ENCODE results near the gene FBXL2.
"Not testable (repeated sequence)": the region's sequence is repeated elsewhere in the genome, so short reads cannot be mapped to it uniquely, and the experiment has no call there.

Gene FBXL2

DNA sequence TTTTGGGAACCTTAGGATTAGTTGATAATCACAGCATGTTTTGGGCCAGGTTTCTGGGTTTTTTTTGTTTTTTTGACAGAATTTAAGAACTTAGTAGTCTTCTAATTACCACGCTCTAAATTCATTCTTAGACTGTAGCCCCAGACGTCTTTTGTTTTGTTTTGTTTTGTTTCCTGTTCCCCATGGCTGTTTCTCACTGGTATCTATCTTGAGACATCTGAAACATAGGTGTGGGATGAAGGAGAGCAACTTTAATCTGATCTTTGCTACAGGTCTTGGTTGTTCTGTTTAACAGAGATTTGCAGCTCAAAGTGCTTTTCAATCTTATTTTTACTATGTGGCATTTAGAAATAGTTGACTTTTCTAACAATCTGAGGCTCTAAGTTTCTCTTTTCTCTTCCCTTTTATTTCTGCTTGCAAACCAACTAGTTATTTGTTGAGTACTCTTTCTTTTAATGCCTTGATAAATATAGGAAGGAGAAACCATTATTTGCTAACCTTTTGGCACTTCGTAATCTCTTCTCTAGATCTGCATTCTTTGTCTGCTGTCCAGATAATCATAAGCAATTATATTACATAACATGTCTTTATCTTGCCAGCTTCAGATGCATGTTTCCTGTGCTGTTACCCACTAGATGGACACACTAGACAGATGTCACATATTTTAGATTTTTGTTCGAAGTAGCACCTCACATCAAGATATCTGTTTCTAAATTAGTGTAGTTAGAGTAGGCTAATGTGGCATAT lies 40.9 kb downstream of the FBXL2 start:
- no peak for DNase-seq

DNA sequence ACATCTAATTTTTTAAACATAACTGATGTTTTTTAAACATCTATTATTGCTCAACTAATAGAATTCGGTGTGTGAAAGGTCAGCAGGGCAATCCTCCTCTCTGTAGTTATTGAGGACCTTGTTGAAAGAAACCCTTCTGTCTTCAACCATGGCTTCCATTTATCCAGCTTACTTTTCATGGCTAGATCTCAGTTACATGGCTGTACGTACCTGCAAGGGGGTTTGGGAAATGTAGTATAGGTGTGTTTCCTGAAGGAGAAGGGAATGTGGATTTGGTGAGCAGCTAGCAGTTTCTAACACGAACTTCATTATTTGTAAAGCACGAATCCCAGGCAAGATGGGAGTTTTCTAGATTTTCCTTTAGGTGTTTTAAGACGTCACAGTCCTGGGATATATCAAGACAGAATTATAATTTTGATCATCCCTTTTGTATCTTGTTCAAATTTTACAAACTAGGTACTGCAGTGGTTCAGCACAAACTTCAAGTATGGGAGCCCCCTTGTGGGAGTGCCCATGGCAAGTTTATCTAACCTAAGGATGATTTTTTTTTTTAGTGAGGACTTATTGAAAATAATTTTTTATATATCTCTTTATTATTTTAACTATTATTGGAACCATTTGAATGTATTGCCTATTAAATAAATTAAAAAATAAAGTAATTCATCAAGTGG lies 41.6 kb downstream of the FBXL2 start:
- DNase-seq = no peak

DNA sequence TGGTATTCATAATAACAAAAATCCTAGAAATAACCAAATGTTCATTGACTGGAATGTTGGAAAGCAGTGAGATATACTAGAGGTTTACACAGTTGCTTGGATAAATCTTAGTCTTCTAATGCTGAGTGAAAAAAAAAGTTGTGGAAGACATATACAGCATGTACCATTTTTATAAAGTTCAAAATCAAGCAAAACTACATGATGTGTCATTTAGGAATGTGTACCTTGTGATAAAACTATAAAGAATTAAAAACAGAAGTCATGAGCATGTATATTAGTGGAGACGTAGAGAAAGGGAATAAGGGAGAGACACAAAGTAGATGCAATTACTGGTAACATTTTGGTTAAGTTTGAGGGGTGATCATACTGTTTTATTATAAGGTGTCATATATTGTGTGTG lies 45.2 kb downstream of the FBXL2 start:
- no peak for DNase-seq

DNA sequence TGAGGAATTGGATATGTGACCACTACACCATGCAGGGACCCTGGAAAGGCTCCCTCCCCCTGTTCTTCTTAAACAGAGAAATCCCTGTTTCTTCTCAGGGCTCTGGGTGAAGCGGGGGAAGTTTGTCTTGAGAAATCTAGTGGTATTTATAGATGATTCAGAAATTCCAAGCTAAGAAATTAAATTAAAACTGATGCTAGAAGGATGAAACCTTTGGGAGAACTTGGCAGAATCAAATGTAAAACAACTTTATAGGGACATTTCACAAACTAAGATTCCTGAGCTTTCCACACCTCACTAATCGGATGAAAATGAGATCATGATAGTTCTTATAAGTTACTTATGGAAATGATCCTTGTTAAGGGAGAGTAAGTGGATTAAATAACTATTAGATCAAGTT lies 54.2 kb downstream of the FBXL2 start:
- no peak for DNase-seq

DNA sequence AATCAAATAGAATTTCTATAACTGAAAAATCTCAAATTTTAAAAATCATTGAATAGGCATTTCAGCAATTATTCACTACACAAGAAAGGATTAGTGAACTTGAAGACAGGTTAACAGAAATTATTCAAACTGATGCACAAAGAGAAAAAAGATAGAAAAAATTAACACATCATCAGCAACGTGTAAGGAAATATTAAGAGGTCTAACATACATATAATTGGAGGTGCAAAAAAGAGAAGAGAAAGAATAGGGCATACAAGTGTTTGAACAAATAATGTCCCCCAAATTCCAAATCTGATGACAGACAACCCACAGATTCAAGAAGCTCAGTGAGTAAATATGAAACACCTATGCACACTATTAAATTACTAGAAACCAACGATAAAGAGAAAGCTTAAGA lies 57.1 kb downstream of the FBXL2 start:
- no peak for DNase-seq

DNA sequence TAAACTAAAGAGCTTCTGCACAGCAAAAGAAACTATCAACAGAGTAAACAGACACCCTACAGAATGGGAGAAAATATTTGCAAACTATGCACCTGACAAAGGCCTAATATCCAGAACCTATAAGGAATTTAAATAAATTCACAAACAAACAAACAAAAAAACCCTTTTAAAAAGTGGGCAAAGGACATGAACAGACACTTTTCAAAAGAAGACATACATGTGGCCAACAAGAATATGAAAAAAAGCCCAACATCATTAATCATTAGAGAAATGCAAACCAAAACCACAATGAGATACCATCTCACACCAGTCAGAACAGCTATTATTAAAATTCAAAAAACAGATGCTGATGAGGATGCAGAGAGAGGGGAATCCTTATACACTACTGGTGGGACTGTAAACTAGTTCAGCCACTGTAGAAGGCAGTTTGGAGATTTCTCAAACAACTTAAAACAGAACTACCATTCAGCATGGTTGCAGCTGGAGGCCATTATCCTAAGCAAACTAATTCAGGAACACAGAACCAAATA lies 61.8 kb downstream of the FBXL2 start:
- not testable (repeated sequence) for DNase-seq

DNA sequence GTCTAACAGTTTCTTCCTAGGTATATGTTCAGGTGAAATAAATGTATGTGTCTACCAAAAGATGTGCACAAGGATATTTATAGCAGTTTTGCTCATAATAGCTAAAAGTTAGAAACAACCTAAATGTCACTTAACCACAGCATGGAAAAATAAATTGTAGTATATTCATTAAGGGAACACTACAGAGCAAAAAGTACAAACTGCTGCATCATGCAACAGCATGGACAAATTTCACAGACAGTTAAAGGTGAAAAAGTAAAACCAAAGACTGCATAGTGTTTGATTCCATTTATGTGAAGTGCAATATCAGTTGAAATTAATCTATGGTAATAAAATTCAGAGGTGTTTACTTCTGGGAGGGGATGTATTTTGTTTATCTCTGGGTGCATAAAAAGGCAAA lies 62.5 kb downstream of the FBXL2 start:
- no peak for DNase-seq

DNA sequence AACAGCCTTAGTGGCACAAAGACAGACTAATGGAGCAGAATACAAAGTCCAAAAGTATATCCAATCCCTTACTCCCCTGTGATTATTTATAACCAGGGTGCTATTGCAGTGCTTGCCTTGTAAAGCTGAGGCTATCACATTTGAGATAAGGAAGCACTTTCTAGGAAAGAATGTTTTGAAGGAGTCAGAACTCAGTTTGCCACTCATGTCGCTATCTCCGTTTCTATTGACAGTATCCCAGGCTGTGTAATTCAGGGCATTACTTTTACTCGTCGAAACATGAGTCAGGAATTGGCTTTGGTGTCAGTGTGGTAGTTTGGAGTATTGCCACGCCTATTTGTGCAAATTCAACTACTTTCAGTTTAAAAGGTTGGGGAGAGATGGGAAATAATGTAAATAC lies 78.4 kb downstream of the FBXL2 start:
- no peak for DNase-seq

DNA sequence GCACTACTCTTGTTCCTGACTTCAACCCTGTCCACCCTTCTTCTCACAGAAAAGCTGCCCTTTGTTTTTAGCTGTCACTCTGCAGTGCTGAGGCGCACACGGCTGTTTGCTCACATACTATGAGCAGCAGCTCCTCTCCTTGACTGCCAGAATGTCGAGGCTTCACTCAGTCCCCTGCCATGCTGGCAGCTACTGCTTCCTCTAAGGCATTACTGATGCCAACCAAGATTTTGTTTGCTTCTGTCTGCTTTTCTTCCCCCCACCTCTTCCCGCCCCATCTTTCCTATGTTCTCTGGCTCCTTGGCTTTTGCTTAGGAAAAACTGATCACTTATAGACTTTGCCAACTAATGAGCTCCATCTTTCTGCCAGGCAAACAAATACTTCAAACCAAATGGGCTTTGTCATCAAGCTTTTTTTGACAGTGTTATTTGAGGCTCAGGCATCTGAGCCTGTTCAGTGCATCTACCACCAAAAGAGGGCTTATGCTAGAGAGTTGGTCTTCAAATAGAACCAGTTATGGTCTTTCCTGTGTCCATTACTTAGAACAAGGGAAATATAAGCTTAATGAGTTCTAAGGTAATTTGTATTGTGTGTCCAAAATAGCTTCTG lies 81.0 kb downstream of the FBXL2 start:
- no peak for DNase-seq

DNA sequence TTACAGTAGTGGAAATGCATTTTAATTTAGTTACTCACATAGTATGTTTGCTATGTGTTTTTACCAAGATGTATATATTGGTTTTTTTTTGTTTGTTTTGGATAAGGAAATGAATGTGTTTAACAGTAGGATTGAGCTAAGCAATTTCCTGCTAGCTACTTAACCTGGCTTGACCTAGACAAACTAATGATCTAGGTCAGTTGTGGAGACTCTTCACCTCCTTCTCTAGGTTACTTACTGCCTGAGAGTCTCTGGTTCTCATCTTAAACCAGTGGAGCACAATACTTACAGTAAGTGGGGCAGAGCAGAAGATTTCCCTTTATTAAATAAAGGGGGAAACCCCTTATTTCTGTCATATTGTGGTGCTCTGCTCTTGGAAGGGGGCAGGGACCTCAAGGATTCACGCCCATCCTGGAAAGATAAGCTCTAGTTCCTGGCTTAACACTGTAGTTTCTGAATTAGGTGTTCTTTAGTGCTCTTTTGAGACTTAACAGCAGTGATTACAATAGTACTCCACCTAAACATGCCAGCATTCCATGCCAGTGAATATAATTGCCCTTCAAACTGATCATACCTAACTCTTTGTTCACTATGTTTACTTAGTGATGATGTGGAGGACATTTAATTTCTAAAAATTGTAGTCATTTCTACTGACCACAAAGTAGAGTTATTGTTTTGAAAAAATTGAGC lies 83.0 kb downstream of the FBXL2 start:
- DNase-seq = no peak

DNA sequence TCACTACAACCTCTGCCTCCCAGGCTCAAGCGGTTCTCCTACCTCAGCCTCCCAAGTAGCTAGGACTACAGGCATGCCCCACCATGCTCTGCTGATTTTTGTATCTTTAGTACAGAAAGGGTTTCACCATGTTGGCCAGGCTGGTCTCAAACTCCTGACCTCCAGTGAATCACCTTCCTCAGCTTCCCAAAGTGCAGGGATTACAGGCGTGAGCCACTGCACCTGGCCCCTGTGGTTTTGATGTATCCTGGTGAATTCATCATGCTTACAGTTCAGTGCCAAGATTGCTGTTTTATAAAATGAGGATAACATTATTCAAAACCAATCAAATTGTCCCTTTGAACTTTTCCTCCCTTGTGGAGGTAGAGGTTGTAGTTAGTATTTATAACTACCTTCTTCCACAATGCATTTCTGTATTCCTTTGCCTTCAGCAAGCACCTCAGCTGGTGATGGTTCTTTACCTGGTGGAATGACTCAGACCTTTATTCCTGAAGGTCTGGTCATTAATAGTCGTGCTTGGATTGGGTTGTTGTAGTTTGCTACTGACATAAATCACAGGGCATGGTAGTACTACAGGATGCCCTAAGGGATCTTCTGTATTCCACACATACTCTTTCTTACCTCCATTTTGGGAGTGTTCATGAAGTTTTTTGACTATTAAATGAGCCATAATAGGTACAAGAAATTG lies 86.0 kb downstream of the FBXL2 start:
- DNase-seq = no peak

DNA sequence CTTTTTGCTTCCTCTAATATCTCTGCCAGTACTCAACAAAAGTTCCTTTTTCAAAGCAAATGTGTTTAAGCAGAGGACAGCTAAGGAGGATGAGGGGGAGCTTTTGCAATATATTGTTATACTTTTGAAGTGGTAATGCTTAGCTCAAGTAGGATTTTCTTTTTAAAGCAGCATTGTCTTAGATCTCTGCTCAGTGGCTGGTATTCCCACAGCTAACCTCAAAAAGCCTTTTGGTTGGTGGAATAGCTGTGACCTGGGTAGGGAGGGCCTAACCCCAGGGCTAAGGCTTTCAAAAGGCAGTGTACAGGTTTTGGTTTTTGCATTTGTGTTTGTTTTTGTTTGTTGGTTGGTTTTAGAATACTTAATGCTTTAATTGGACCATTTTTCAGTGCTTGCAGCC lies 86.8 kb downstream of the FBXL2 start:
- DNase-seq = no peak

DNA sequence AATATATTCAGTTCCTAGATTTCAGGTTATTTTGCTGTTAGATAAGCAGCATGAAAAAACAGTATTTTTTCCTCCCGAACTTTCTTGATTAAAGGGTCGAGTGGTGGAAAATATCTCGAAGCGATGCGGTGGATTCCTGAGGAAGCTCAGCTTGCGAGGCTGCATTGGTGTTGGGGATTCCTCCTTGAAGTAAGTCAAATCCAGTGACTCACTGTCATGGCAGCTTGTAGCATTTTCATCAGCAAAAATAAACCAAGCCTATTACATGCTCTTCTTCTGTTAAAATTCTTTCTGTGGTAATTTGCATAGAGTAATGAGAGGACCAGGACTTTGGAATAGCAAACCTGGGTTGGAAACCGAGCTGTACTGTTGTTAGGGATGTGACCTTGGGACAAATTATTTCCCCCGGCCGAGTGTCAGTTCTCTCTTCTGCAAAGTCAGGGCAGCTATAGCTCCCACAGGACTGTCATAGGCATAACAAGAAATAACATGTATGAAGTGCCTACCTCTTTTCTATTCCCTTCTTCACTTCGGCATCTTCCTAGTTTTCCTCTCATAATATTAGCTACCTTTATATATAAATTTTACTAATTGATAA lies 87.4 kb downstream of the FBXL2 start:
- DNase-seq = no peak

DNA sequence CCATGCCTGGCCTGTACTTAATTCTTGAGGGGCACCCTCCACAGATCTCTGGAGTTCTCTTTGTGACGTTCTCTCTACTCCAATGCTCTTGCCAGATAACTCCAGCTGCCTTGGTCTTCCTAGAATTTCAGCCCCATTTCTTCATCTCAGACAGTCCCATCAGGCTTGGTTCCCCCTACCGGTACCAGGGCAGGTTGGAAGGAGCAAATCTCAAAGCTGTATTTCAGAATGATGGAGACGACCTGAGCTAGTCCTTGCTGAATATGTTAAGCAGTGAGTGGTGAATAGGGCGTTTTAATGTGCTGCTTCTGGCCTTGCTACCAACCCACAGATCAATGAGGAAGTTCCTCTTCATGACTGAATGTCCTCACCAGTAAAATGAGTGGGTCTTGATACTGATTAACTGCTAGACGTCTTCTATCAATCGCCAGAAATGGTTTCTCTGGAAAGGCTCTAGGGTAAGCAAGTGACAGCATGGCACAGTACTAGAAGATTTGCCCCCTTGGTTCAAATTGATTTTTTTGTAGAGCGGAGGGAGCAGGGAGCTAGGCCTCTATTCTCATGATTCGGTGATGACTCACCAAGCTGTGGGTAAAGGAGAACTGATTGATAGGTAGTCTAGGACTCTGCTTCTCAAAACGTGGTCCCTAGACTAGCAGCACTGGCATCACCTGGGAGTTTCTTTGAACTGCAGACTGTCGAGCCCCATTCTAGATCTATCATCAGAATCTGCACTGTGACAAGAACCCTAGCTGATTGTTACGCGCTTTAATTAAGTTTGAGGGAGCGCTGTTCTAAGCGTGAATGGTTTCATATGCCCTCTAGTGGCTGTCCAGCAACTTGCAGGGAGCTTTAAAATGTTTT lies 95.2 kb downstream of the FBXL2 start:
- peak; percentile 11 for DNase-seq

DNA sequence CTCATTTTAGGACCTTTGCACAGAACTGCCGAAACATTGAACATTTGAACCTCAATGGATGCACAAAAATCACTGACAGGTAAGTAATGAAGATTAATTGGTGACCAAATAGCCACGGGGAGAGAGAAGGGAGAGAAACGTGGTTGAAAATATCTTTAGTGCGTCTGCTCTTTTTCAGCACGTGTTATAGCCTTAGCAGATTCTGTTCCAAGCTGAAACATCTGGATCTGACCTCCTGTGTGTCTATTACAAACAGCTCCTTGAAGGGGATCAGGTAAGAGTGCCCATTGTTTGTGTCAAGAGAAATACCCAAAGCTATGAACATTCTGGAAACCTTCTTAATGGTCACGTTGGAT lies 95.8 kb downstream of the FBXL2 start:
- DNase-seq = no peak

DNA sequence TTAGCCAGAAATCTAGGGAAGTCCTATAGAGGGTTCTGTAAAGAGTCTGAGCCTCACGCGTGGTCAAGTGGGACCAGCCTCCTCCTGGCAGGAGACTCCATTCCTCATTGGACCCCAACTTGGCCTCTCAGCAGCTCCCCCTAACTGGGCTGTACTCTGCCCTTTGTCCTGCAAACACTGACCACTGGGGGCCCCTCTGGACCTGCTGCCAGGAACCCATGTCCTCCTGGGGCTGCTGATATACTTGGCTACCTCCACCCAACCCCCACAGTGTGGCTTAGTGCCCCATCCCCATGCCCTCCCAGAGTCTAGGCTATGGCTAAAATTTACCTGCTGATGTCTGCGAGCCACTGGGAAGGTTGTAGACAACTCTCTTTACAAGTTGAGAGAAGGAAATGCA lies 100.2 kb downstream of the FBXL2 start:
- no peak for DNase-seq

DNA sequence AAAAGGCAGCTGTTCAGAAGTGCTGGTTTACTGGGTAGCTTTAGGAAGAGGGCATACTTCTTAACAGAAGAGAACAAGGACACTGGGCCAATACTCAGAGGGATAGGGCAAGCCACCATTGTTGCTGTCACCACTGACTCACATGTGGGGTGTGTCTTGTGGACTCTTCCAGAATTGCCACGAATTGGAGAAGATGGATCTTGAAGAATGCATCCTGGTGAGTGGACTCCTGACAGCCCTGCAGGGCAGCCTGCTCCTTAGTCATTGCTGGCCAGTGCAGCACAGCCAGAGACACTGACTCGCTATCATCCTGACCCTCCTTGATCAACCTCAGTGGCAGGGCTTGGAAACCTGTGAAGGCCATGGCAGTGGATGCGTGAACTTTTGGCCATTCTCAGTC lies 100.7 kb downstream of the FBXL2 start:
- DNase-seq = no peak

DNA sequence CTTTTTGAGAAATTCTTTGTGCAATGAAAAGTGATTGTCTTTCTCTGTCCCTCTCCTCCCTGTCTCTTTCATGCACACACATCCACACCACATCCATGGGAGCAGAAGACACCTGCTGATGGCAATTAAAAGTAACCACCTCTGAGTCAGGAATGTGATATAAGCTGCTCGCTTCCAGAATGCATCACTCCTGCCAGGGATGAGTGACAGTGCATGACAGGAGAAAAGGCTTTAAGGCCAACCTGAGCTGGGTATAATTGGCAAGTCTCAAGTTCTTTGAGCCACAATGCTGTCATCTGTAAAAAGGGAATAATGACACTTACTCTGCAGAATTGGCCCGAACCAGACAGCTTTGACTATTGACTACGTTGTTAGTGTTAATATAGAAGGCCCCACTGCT lies 103.4 kb downstream of the FBXL2 start:
- DNase-seq = no peak

DNA sequence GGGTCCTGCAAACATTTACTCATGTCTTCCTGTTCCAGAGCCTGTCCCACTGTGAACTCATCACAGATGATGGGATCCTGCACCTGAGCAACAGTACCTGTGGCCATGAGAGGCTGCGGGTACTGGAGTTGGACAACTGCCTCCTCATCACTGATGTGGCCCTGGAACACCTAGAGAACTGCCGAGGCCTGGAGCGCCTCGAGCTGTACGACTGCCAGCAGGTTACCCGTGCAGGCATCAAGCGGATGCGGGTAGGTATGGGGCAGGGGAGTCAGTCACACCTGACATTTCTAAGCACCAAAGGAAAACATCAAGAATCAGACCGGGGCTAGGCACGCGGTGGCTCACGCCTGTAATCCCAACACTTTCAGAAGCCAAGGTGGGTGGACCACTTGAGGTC lies 106.7 kb downstream of the FBXL2 start:
- no peak for DNase-seq

DNA sequence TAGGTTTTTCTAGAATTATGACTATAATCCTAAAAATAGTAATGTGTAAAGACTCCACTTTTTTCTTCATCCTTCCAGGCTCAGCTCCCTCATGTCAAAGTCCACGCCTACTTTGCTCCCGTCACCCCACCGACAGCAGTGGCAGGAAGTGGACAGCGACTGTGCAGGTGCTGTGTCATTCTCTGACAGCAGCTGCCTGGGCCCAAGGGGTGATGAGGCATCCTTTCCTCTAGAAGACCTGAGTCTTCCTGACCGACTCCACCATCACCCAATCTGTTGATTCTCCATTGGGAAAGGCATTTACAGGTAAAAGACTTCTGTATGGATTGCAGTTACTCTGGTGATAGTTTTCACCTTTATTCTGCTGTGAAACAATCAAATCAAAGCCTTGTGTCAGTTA lies 108.2 kb downstream of the FBXL2 start:
- DNase-seq = peak; percentile 10

DNA sequence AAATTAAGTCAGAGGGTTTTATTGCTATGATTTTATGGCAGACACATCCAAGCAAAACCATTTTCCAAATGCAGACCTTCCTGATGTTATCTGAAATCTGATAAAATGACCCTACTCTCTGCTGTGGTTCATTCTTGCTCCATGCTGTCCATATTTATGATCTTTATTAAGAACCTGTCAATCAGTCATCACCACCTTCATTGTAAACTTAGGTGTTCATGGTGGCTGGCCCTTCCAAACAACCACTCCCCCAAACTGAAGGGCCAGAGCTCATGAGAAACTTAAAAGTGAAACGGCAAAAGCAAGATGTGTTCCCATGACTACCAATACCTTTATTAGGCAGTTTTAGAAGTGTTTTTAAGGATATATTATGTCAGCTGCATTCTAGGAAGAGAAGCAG lies 109.4 kb downstream of the FBXL2 start:
- no peak for DNase-seq

Measured in CD4-positive, alpha-beta T cell treated with Interferon gamma for 1 hour (primary cell).